ENCODE measurements around the gene DICER1.

DNA sequence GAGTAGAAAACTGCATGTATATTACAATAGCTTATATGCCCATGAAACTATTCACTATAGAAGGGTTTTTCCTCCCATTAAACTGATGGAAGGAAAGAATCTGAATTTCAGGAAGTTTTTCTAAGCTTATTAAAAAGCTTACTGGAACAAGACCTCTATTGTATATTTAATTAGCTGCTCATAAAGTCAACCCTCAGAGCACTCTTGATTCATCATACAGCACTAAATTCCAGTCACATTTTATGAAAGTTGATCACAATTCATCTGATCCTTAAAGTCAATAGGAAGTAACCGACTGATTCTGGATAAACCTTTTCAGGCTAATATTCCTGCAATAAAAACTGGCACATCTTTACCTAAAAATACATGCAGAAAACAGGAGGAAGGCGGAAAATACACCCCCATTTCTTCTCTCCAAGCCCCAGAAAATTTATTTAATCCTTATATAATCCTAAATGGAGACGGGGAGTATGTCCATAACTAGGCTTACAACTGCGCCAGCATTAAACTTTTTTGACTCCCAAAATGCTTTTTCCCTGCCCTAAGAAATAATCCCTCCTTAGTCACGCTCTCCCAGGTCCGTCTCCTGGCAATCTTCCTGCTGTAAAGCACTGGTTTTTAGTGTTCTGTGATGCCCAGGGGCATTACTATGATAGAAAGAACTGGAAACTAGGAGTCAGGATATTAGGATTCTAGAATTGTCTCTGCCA lies 35.3 kb downstream of the DICER1 start:
- TF ChIP-seq CREM (CRISPR knock-in tag; IDR thresholded peaks at IDR 0.05) (no peak), SP1 (CRISPR knock-in tag; conservative IDR thresholded peaks at IDR 0.05) (no peak), ZNF121 (CRISPR knock-in tag; IDR thresholded peaks at IDR 0.05) (no peak), SMAD3 (CRISPR knock-in tag; IDR thresholded peaks at IDR 0.05; ENCODE audit: borderline replicate concordance) (no peak), ZNF138 (CRISPR knock-in tag; conservative IDR thresholded peaks at IDR 0.05) (no peak), ZNF416 (CRISPR knock-in tag; IDR thresholded peaks at IDR 0.05) (no peak), TEAD4 (CRISPR knock-in tag; IDR thresholded peaks at IDR 0.05) (no peak)
- TF ChIP-seq, protein P1, sequence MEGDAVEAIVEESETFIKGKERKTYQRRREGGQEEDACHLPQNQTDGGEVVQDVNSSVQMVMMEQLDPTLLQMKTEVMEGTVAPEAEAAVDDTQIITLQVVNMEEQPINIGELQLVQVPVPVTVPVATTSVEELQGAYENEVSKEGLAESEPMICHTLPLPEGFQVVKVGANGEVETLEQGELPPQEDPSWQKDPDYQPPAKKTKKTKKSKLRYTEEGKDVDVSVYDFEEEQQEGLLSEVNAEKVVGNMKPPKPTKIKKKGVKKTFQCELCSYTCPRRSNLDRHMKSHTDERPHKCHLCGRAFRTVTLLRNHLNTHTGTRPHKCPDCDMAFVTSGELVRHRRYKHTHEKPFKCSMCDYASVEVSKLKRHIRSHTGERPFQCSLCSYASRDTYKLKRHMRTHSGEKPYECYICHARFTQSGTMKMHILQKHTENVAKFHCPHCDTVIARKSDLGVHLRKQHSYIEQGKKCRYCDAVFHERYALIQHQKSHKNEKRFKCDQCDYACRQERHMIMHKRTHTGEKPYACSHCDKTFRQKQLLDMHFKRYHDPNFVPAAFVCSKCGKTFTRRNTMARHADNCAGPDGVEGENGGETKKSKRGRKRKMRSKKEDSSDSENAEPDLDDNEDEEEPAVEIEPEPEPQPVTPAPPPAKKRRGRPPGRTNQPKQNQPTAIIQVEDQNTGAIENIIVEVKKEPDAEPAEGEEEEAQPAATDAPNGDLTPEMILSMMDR (IDR thresholded peaks at IDR 0.05): no peak
- TF ChIP-seq, protein P2, sequence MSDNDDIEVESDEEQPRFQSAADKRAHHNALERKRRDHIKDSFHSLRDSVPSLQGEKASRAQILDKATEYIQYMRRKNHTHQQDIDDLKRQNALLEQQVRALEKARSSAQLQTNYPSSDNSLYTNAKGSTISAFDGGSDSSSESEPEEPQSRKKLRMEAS (CRISPR knock-in tag; IDR thresholded peaks at IDR 0.05): no peak
- TF ChIP-seq, protein P3, sequence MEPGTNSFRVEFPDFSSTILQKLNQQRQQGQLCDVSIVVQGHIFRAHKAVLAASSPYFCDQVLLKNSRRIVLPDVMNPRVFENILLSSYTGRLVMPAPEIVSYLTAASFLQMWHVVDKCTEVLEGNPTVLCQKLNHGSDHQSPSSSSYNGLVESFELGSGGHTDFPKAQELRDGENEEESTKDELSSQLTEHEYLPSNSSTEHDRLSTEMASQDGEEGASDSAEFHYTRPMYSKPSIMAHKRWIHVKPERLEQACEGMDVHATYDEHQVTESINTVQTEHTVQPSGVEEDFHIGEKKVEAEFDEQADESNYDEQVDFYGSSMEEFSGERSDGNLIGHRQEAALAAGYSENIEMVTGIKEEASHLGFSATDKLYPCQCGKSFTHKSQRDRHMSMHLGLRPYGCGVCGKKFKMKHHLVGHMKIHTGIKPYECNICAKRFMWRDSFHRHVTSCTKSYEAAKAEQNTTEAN (CRISPR knock-in tag; IDR thresholded peaks at IDR 0.05): no peak
- TF ChIP-seq, protein P4, sequence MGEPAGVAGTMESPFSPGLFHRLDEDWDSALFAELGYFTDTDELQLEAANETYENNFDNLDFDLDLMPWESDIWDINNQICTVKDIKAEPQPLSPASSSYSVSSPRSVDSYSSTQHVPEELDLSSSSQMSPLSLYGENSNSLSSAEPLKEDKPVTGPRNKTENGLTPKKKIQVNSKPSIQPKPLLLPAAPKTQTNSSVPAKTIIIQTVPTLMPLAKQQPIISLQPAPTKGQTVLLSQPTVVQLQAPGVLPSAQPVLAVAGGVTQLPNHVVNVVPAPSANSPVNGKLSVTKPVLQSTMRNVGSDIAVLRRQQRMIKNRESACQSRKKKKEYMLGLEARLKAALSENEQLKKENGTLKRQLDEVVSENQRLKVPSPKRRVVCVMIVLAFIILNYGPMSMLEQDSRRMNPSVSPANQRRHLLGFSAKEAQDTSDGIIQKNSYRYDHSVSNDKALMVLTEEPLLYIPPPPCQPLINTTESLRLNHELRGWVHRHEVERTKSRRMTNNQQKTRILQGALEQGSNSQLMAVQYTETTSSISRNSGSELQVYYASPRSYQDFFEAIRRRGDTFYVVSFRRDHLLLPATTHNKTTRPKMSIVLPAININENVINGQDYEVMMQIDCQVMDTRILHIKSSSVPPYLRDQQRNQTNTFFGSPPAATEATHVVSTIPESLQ (CRISPR knock-in tag; IDR thresholded peaks at IDR 0.05): no peak
- TF ChIP-seq, protein P5, sequence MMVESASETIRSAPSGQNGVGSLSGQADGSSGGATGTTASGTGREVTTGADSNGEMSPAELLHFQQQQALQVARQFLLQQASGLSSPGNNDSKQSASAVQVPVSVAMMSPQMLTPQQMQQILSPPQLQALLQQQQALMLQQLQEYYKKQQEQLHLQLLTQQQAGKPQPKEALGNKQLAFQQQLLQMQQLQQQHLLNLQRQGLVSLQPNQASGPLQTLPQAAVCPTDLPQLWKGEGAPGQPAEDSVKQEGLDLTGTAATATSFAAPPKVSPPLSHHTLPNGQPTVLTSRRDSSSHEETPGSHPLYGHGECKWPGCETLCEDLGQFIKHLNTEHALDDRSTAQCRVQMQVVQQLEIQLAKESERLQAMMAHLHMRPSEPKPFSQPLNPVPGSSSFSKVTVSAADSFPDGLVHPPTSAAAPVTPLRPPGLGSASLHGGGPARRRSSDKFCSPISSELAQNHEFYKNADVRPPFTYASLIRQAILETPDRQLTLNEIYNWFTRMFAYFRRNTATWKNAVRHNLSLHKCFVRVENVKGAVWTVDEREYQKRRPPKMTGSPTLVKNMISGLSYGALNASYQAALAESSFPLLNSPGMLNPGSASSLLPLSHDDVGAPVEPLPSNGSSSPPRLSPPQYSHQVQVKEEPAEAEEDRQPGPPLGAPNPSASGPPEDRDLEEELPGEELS (CRISPR knock-in tag; IDR thresholded peaks at IDR 0.05): no peak
